ENCODE results near the gene TMEM88.

GRCh38 chr17:7882068-7882467 is 27.2 kb downstream of the TMEM88 start:
- TF ChIP-seq EZH2phosphoT487 (IDR thresholded peaks at IDR 0.05; ENCODE audit: insufficient read depth, low read depth) (no peak), EZH2 (IDR thresholded peaks at IDR 0.05; ENCODE audit: insufficient read depth, poor library complexity, severe bottlenecking) (no peak)
